Smooth muscle cell (in vitro differentiated cells): ENCODE measurements around the gene COL21A1. TPM values are rescaled to one million over a fixed set of nuclear protein-coding genes. Genes with fewer than 3 reads are reported as not detected.

Experiments used
- DNase-seq: peaks from one replicate; lab custom pipeline; 2025; ENCODE audit not compliant: unreplicated experiment; lab: John Stamatoyannopoulos, UW
- H2AFZ ChIP-seq: fragments of 200-600 bp; sonication (generic); 2 replicates; pipeline ENCODE4 v1.6.0; 2016; ENCODE audit warnings: antibody characterized with exemption, low read depth, mild to moderate bottlenecking
- H3F3A ChIP-seq: fragments of 200-600 bp; sonication (generic); 2 replicates; pipeline ENCODE4 v1.6.0; 2017; ENCODE audit warnings: antibody characterized with exemption, low read depth
- H3K27ac ChIP-seq: fragments of 200-600 bp; sonication (generic); 2 replicates; pipeline ENCODE4 v1.5.1; 2016; ENCODE audit warnings: low read depth, mild to moderate bottlenecking
- H3K27me3 ChIP-seq: fragments of 200-600 bp; sonication (generic); 2 replicates; pipeline ENCODE4 v1.6.1; 2016; ENCODE audit warnings: low read depth, mild to moderate bottlenecking
- H3K36me3 ChIP-seq: fragments of 200-600 bp; sonication (generic); 2 replicates; pipeline ENCODE4 v1.5.1; 2016; ENCODE audit warnings: low read depth
- H3K4me1 ChIP-seq: fragments of 200-600 bp; sonication (generic); 2 replicates; pipeline ENCODE4 v1.5.1; 2016; ENCODE audit warnings: low read depth
- H3K4me2 ChIP-seq: fragments of 200-600 bp; sonication (generic); 2 replicates; pipeline ENCODE4 v1.6.0; 2016; ENCODE audit warnings: mild to moderate bottlenecking
- H3K4me3 ChIP-seq: fragments of 200-600 bp; sonication (generic); 2 replicates; pipeline ENCODE4 v1.5.1; 2016; ENCODE audit warnings: mild to moderate bottlenecking
- H3K79me2 ChIP-seq: fragments of 200-600 bp; sonication (generic); 2 replicates; pipeline ENCODE4 v1.6.0; 2016; ENCODE audit warnings: low read depth, mild to moderate bottlenecking
- H3K9ac ChIP-seq: fragments of 200-600 bp; sonication (generic); 2 replicates; pipeline ENCODE4 v1.6.0; 2016; ENCODE audit warnings: low read depth
- H3K9me3 ChIP-seq: fragments of 200-600 bp; sonication (generic); replicated peaks from 2 replicates; pipeline ENCODE4 v1.5.1; 2016; ENCODE audit warnings: low read depth
- H4K20me1 ChIP-seq: fragments of 200-600 bp; sonication (generic); 2 replicates; pipeline ENCODE4 v1.6.0; 2016; ENCODE audit warnings: low read depth
- CTCF ChIP-seq: fragments of 200-600 bp; sonication (generic); IDR thresholded peaks from 2 replicates; pipeline ENCODE4 v1.5.1; 2017; ENCODE audit warnings: borderline replicate concordance, mild to moderate bottlenecking, antibody characterized with exemption; ENCODE audit not compliant: insufficient read depth, poor library complexity, severe bottlenecking
- WGBS: methylation state at CpG from one replicate; pipeline ENCODE4 v1.1.7; 2016; ENCODE audit warnings: low lambda C conversion rate; 5-methylcytosine and 5-hydroxymethylcytosine counted together
- polyA plus RNA-seq: library from polyadenylated mRNA; unstranded; fragments of >200 nt; fragmentation: Nextera tagmentation; extraction: Ambion mirVana; gene quantifications from 2 replicates; pipeline ENCODE4 v1.2.1, GENCODE V29; 2016
- total RNA-seq: library from RNA; depleted of rRNA; stranded (reverse); fragments of >200 nt; gene quantifications from 2 replicates; pipeline ENCODE4 v1.2.3, GENCODE V29; 2014

COL21A1 gene
- total and polyA plus RNA-seq, 2 experiments from 2014 or later: 5.8 to 8.2 TPM

- no peak overlapping the region for H3K4me3 ChIP-seq
- 98% methylated on average over 6 of the region's 6 CpGs for WGBS
- no peaks in the 10 kb centered on the region for H3F3A ChIP-seq
Observed at GRCh38 chr6:56038764-56039163, 208.6 kb downstream of the COL21A1 start.

GRCh38 chr6:56037601-56038000 lies 209.8 kb downstream of the COL21A1 start:
- Histone ChIP-seq H3K4me1 (no peaks in the 10 kb centered on the region), H3K27ac (no peak overlapping the region), H3K4me2 (no peak overlapping the region), H4K20me1 (no peaks in the 10 kb centered on the region), H3K4me3 (no peak overlapping the region), H3K36me3 (no peaks in the 10 kb centered on the region), H3K27me3 (no peaks in the 10 kb centered on the region), H3K9ac (no peak overlapping the region), H3K9me3 (no peaks in the 10 kb centered on the region), H3K79me2 (no peaks in the 10 kb centered on the region), H2AFZ (peak overlapping the region; percentile 1), H3F3A (no peaks in the 10 kb centered on the region)
- no peak for TF ChIP-seq CTCF
- WGBS: 74% methylated on average over 1 of the region's 1 CpG
- DNase-seq: no peak

More at GRCh38 chr6:56038764-56039163, 208.6 kb downstream of the COL21A1 start:
- Histone ChIP-seq H3K27ac (no peak overlapping the region), H2AFZ (peak overlapping the region; percentile 23), H3K79me2 (no peaks in the 10 kb centered on the region), H3K36me3 (no peaks in the 10 kb centered on the region), H3K9me3 (no peaks in the 10 kb centered on the region), H3K4me2 (no peak overlapping the region), H3K4me1 (no peaks in the 10 kb centered on the region), H4K20me1 (no peaks in the 10 kb centered on the region), H3K9ac (no peak overlapping the region), H3K27me3 (no peaks in the 10 kb centered on the region)
- DNase-seq: no peak
- no peak for TF ChIP-seq CTCF

- Histone ChIP-seq H3K27me3 (no peaks in the 10 kb centered on the region), H2AFZ (peak overlapping the region; percentile 1), H3K79me2 (no peaks in the 10 kb centered on the region), H3K4me1 (no peaks in the 10 kb centered on the region), H3F3A (no peaks in the 10 kb centered on the region), H3K9me3 (no peaks in the 10 kb centered on the region), H3K4me3 (no peak overlapping the region), H3K9ac (no peak overlapping the region), H3K4me2 (no peak overlapping the region), H3K27ac (no peak overlapping the region), H4K20me1 (no peaks in the 10 kb centered on the region), H3K36me3 (no peaks in the 10 kb centered on the region)
- no peak for TF ChIP-seq CTCF
- DNase-seq: no peak
- WGBS: 91% methylated on average over 1 of the region's 1 CpG
Observed at GRCh38 chr6:56036916-56037600, 210.3 kb downstream of the COL21A1 start.

GRCh38 chr6:56033401-56033800 lies 214.0 kb downstream of the COL21A1 start:
- no peak overlapping the region for H3K9ac ChIP-seq
- H3F3A ChIP-seq: no peaks in the 10 kb centered on the region
- no peaks in the 10 kb centered on the region for H3K27me3 ChIP-seq
- 83% methylated on average over 2 of the region's 2 CpGs for WGBS
- no peaks in the 10 kb centered on the region for H3K36me3 ChIP-seq
- H3K79me2 ChIP-seq: no peaks in the 10 kb centered on the region
- no peaks in the 10 kb centered on the region for H4K20me1 ChIP-seq
- H2AFZ ChIP-seq: peak overlapping the region; percentile 69
- H3K27ac ChIP-seq: no peak overlapping the region
- no peak for TF ChIP-seq CTCF
- no peak overlapping the region for H3K4me3 ChIP-seq
- no peak for DNase-seq
- H3K4me1 ChIP-seq: no peaks in the 10 kb centered on the region
- H3K9me3 ChIP-seq: no peaks in the 10 kb centered on the region
- no peak overlapping the region for H3K4me2 ChIP-seq
